Activated CD8-positive, alpha-beta T cell treated with anti-CD3 and anti-CD28 coated beads, Interleukin-2, amount 10 ng/mL, durations not matched to agents 7 days and 5 days (primary cell): ENCODE measurements around the gene IFI27. TPM values are rescaled to one million over a fixed set of nuclear protein-coding genes. Genes with fewer than 3 reads are reported as not detected.

ENCODE experiments used
- ATAC-seq: fragments of 150-1000 bp; cut with Tn5 transposase; one replicate; pipeline ENCODE4 v1.10.0; 2021; ENCODE audit warnings: moderate library complexity
- CTCF ChIA-PET: fragments of 350-600 bp; sonication (Branson Sonifier 250); formaldehyde crosslinking; loops from one replicate; lab custom pipeline; 2021; ENCODE audit warnings: antibody characterized with exemption; lab: Charles Lee
- POLR2A ChIA-PET: fragments of 350-600 bp; sonication (Branson Sonifier 250); formaldehyde crosslinking; loops from one replicate; lab custom pipeline; 2021; ENCODE audit warnings: antibody characterized with exemption; lab: Charles Lee
- DNase-seq: peaks from one replicate; pipeline ENCODE4 v3.0.0-alpha.2; 2020
- H3K27ac Mint-ChIP-seq: one replicate; pipeline ENCODE4 v1.8.0; 2021; ENCODE audit warnings: mild to moderate bottlenecking, mixed read lengths
- H3K27me3 Mint-ChIP-seq: one replicate; pipeline ENCODE4 v1.8.0; 2021; ENCODE audit warnings: low read depth, mixed read lengths
- H3K36me3 Mint-ChIP-seq: one replicate; pipeline ENCODE4 v1.8.0; 2021; ENCODE audit warnings: low read depth, mixed read lengths
- H3K4me1 Mint-ChIP-seq: one replicate; pipeline ENCODE4 v1.8.0; 2021; ENCODE audit warnings: low read depth, mixed read lengths
- H3K4me3 Mint-ChIP-seq: one replicate; pipeline ENCODE4 v1.8.0; 2021; ENCODE audit warnings: mild to moderate bottlenecking, mixed read lengths
- H3K9me3 Mint-ChIP-seq: one replicate; pipeline ENCODE4 v1.8.0; 2022; ENCODE audit warnings: mixed read lengths; ENCODE audit not compliant: insufficient read depth
- total RNA-seq, 2 experiments: library from RNA; stranded (reverse); gene quantifications; one replicate each; pipeline ENCODE4 v1.2.3, GENCODE V29; 2021

The IFI27 gene
- total RNA-seq, 2 experiments from 2014 or later, result 116 to 129 TPM

- H3K27me3 Mint-ChIP-seq, result peaks cover 7% of the 10 kb centered on the region
These were observed 16.3 kb downstream of the IFI27 start for GRCh38 chr14:94126800-94127199.

GRCh38 chr14:94127330-94127729, 16.8 kb downstream of the IFI27 start:
- H3K4me1 Mint-ChIP-seq, result peaks cover 17% of the 10 kb centered on the region
- ChIA-PET POLR2A (no interaction called here), CTCF (interaction anchor here (0.9 to 3.4 kb wide), 2 partner anchors 9 to 187 kb away, joined by 3 to 14 read pairs; no protein-coding TSS in a partner anchor)
- ATAC-seq (no peak), DNase-seq (no peak)
- H3K9me3 Mint-ChIP-seq, result no peaks in the 10 kb centered on the region
- H3K36me3 Mint-ChIP-seq, result peaks cover 6% of the 10 kb centered on the region
- H3K27ac Mint-ChIP-seq, result no peak overlapping the region
- peaks cover 7% of the 10 kb centered on the region for H3K27me3 Mint-ChIP-seq
- H3K4me3 Mint-ChIP-seq, result no peak overlapping the region

More at GRCh38 chr14:94126800-94127199, 16.3 kb downstream of the IFI27 start:
- DNase-seq (no peak), ATAC-seq (no peak)
- Mint-ChIP-seq H3K4me3 (no peak overlapping the region), H3K4me1 (peaks cover 17% of the 10 kb centered on the region), H3K27ac (no peak overlapping the region), H3K36me3 (peaks cover 6% of the 10 kb centered on the region), H3K9me3 (peaks cover 3% of the 10 kb centered on the region)
- CTCF ChIA-PET, result interaction anchor here (0.9 to 3.4 kb wide), 2 partner anchors 10 to 187 kb away, joined by 3 to 14 read pairs; no protein-coding TSS in a partner anchor
- POLR2A ChIA-PET, result no interaction called here

GRCh38 chr14:94128216-94128839, 17.8 kb downstream of the IFI27 start:
- Mint-ChIP-seq H3K4me3 (peak overlapping the region; percentile 78), H3K9me3 (no peaks in the 10 kb centered on the region), H3K36me3 (peaks cover 6% of the 10 kb centered on the region), H3K27me3 (peaks cover 7% of the 10 kb centered on the region), H3K27ac (peak overlapping the region; percentile 88), H3K4me1 (peaks cover 17% of the 10 kb centered on the region)
- ATAC-seq, result no peak
- DNase-seq, result no peak
- ChIA-PET POLR2A (interaction anchor here (0.6 to 1.2 kb wide), 4 partner anchors 33 to 61 kb away, joined by 3 to 8 read pairs (median 4); partner anchors contain the start of genes DDX24 and IFI27L1), CTCF (interaction anchor here (0.8 to 5.5 kb wide), 9 partner anchors 8 to 189 kb away, joined by 3 to 79 read pairs (median 12); no protein-coding TSS in a partner anchor)

GRCh38 chr14:94129111-94129757, 18.7 kb downstream of the IFI27 start, which contains the start of gene IFI27L2:
Gene IFI27L2 (minus strand): TSS chr14:94129604. CDS start chr14:94129564, 40 bp downstream.
- H3K4me1 Mint-ChIP-seq, result peaks cover 17% of the 10 kb centered on the region
- H3K9me3 Mint-ChIP-seq, result no peaks in the 10 kb centered on the region
- peak; percentile 98 for ATAC-seq
- peak within 1 kb of the TSS; percentile 78 for H3K4me3 Mint-ChIP-seq
- ChIA-PET POLR2A (interaction anchor here (0.7 to 1.2 kb wide), 5 partner anchors 34 to 201 kb away, joined by 3 to 8 read pairs (median 3); partner anchors contain the start of genes DDX24 and IFI27L1), CTCF (interaction anchor here (0.8 to 5.5 kb wide), 15 partner anchors 7 to 191 kb away, joined by 3 to 79 read pairs (median 4); partner anchors contain the start of genes DDX24 and IFI27L1)
- peak; percentile 84 for DNase-seq
- peaks cover 6% of the 10 kb centered on the region for H3K36me3 Mint-ChIP-seq
- peaks cover 11% of the 10 kb centered on the region for H3K27me3 Mint-ChIP-seq
- H3K27ac Mint-ChIP-seq, result peak within 1 kb of the TSS; percentile 88

- DNase-seq, result peak; percentile 39
- peak overlapping the region; percentile 78 for H3K4me3 Mint-ChIP-seq
- ChIA-PET POLR2A (interaction anchor here (0.7 kb wide), 2 partner anchors 115 to 200 kb away, joined by 3 read pairs; no protein-coding TSS in a partner anchor), CTCF (interaction anchor here (0.8 to 5.5 kb wide), 17 partner anchors 8 to 356 kb away, joined by 3 to 79 read pairs (median 4); partner anchors contain the start of genes DDX24 and IFI27L1)
- peaks cover 13% of the 10 kb centered on the region for H3K27me3 Mint-ChIP-seq
- ATAC-seq, result peak; percentile 45
- H3K9me3 Mint-ChIP-seq, result peaks cover under 1% of the 10 kb centered on the region
- peaks cover 17% of the 10 kb centered on the region for H3K4me1 Mint-ChIP-seq
- H3K27ac Mint-ChIP-seq, result peak overlapping the region; percentile 88
- peaks cover 6% of the 10 kb centered on the region for H3K36me3 Mint-ChIP-seq
These were observed 19.4 kb downstream of the IFI27 start for GRCh38 chr14:94129758-94130414.

- Mint-ChIP-seq H3K9me3 (peaks cover 11% of the 10 kb centered on the region), H3K27me3 (peaks cover 27% of the 10 kb centered on the region), H3K4me1 (peaks cover 22% of the 10 kb centered on the region), H3K27ac (no peak overlapping the region), H3K36me3 (peaks cover 6% of the 10 kb centered on the region), H3K4me3 (no peak overlapping the region)
- ChIA-PET POLR2A (interaction anchor here (0.9 kb wide), 1 partner anchor 113 kb away, joined by 3 read pairs; no protein-coding TSS in a partner anchor), CTCF (interaction anchor here (0.8 to 5.5 kb wide), 45 partner anchors 10 to 477 kb away, joined by 3 to 79 read pairs (median 4); partner anchors contain the start of genes IFI27, OTUB2 and PPP4R4)
- DNase-seq, result peak; percentile 76
- ATAC-seq, result peak; percentile 23
These were observed 21.9 kb downstream of the IFI27 start for GRCh38 chr14:94132285-94132887.

GRCh38 chr14:94135476-94135875, 24.9 kb downstream of the IFI27 start:
- Mint-ChIP-seq H3K27me3 (peaks cover 24% of the 10 kb centered on the region), H3K4me1 (peaks cover 5% of the 10 kb centered on the region), H3K4me3 (no peak overlapping the region), H3K9me3 (peaks cover 11% of the 10 kb centered on the region), H3K36me3 (peaks cover 3% of the 10 kb centered on the region), H3K27ac (no peak overlapping the region)
- no peak for DNase-seq
- ChIA-PET POLR2A (no interaction called here), CTCF (interaction anchor here (0.8 to 3.4 kb wide), 7 partner anchors 44 to 479 kb away, joined by 4 to 44 read pairs (median 23); partner anchors contain the start of genes DDX24 and IFI27L1)
- no peak for ATAC-seq

- CTCF ChIA-PET, result interaction anchor here (0.7 to 3.8 kb wide), 67 partner anchors 9 to 503 kb away, joined by 3 to 108 read pairs (median 5); partner anchors contain the start of genes ASB2, DDX24, IFI27 and IFI27L1
- H3K4me3 Mint-ChIP-seq, result no peak overlapping the region
- DNase-seq (peak; percentile 89), ATAC-seq (peak; percentile 85)
- H3K36me3 Mint-ChIP-seq, result peaks cover 3% of the 10 kb centered on the region
- peaks cover 5% of the 10 kb centered on the region for H3K4me1 Mint-ChIP-seq
- H3K9me3 Mint-ChIP-seq, result peaks cover 11% of the 10 kb centered on the region
- no peak overlapping the region for H3K27ac Mint-ChIP-seq
- POLR2A ChIA-PET, result interaction anchor here (0.9 to 1.1 kb wide), 3 partner anchors 56 to 1398 kb away, joined by 3 to 4 read pairs (median 3); partner anchors contain the start of genes DDX24 and IFI27L1
- H3K27me3 Mint-ChIP-seq, result peaks cover 21% of the 10 kb centered on the region
These were observed 26.2 kb downstream of the IFI27 start for GRCh38 chr14:94136575-94137331.

- ATAC-seq (no peak), DNase-seq (no peak)
- CTCF ChIA-PET, result interaction anchor here (0.8 to 3.8 kb wide), 11 partner anchors 7 to 230 kb away, joined by 3 to 108 read pairs (median 6); partner anchors contain the start of gene IFI27L2
- POLR2A ChIA-PET, result no interaction called here
- H3K27ac Mint-ChIP-seq, result no peak overlapping the region
- H3K9me3 Mint-ChIP-seq, result peaks cover 11% of the 10 kb centered on the region
- peaks cover 3% of the 10 kb centered on the region for H3K36me3 Mint-ChIP-seq
- H3K4me3 Mint-ChIP-seq, result no peak overlapping the region
- peaks cover 5% of the 10 kb centered on the region for H3K4me1 Mint-ChIP-seq
- peaks cover 23% of the 10 kb centered on the region for H3K27me3 Mint-ChIP-seq
These were observed 27.7 kb downstream of the IFI27 start for GRCh38 chr14:94138251-94138650.

GRCh38 chr14:94139006-94139405, 28.5 kb downstream of the IFI27 start:
- ChIA-PET CTCF (interaction anchor here (1.0 to 3.8 kb wide), 6 partner anchors 10 to 234 kb away, joined by 3 to 108 read pairs (median 6); partner anchors contain the start of gene IFI27L2), POLR2A (interaction anchor here (0.6 kb wide), 1 partner anchor 40 kb away, joined by 3 read pairs; no protein-coding TSS in a partner anchor)
- peaks cover 5% of the 10 kb centered on the region for H3K4me1 Mint-ChIP-seq
- H3K27me3 Mint-ChIP-seq, result peaks cover 20% of the 10 kb centered on the region
- H3K27ac Mint-ChIP-seq, result no peak overlapping the region
- DNase-seq, result no peak
- H3K4me3 Mint-ChIP-seq, result no peak overlapping the region
- H3K36me3 Mint-ChIP-seq, result peaks cover 3% of the 10 kb centered on the region
- peaks cover 11% of the 10 kb centered on the region for H3K9me3 Mint-ChIP-seq
- no peak for ATAC-seq
